Dedifferentiated amniotic fluid mesenchymal stem cell (primary cell): ENCODE measurements around the gene POLA1.

Experiments
- DNase-seq: peaks from one replicate; pipeline ENCODE4 v3.0.0-alpha.2; 2016; ENCODE audit errors: extremely low spot score

POLA1 gene

GRCh38 chrX:25010784-25011588, 317.3 kb downstream of the POLA1 start:
- no peak for DNase-seq

- no peak for DNase-seq
Measured at GRCh38 chrX:25011589-25012432, 318.1 kb downstream of the POLA1 start.

- no peak for DNase-seq
Measured at GRCh38 chrX:25012433-25012735, 318.7 kb downstream of the POLA1 start.

- DNase-seq: no peak
Measured at GRCh38 chrX:25012793-25013631, 319.3 kb downstream of the POLA1 start.

- DNase-seq: no peak
Measured at GRCh38 chrX:25013632-25014365, 320.1 kb downstream of the POLA1 start.

- DNase-seq: no peak
Measured at GRCh38 chrX:25014366-25014838, 320.7 kb downstream of the POLA1 start.

- no peak for DNase-seq
Measured at GRCh38 chrX:25015486-25016360, 322.0 kb downstream of the POLA1 start, which contains the start of gene ARX. TSS of gene ARX (minus strand) at chrX:25015965. CDS start at chrX:25015737, 228 bp downstream.

GRCh38 chrX:25016361-25016671, 322.6 kb downstream of the POLA1 start:
- DNase-seq: no peak

- DNase-seq: no peak
Measured at GRCh38 chrX:25016938-25017598, 323.4 kb downstream of the POLA1 start.

GRCh38 chrX:25017667-25018247, 324.0 kb downstream of the POLA1 start:
- no peak for DNase-seq

- no peak for DNase-seq
Measured at GRCh38 chrX:25018682-25019081, 325.0 kb downstream of the POLA1 start.

GRCh38 chrX:25019707-25020390, 326.1 kb downstream of the POLA1 start:
- DNase-seq: no peak

GRCh38 chrX:25020391-25020904, 326.7 kb downstream of the POLA1 start:
- DNase-seq: no peak

GRCh38 chrX:25020905-25021449, 327.3 kb downstream of the POLA1 start:
- DNase-seq: no peak

GRCh38 chrX:25022499-25023325, 329.0 kb downstream of the POLA1 start:
- no peak for DNase-seq

GRCh38 chrX:25023908-25024307, 330.2 kb downstream of the POLA1 start:
- DNase-seq: no peak

- DNase-seq: no peak
Measured at GRCh38 chrX:25025615-25026014, 331.9 kb downstream of the POLA1 start.
